NCI-H128 (cell line): ENCODE data around the gene NFKBIZ.

Experiments used
- DNase-seq: peaks from one replicate; lab custom pipeline; 2025; ENCODE audit not compliant: unreplicated experiment; lab: John Stamatoyannopoulos, UW

Gene NFKBIZ

GRCh38 chr3:101825904-101826445 lies 23.3 kb upstream of the NFKBIZ start:
- DNase-seq, result no peak

DNA sequence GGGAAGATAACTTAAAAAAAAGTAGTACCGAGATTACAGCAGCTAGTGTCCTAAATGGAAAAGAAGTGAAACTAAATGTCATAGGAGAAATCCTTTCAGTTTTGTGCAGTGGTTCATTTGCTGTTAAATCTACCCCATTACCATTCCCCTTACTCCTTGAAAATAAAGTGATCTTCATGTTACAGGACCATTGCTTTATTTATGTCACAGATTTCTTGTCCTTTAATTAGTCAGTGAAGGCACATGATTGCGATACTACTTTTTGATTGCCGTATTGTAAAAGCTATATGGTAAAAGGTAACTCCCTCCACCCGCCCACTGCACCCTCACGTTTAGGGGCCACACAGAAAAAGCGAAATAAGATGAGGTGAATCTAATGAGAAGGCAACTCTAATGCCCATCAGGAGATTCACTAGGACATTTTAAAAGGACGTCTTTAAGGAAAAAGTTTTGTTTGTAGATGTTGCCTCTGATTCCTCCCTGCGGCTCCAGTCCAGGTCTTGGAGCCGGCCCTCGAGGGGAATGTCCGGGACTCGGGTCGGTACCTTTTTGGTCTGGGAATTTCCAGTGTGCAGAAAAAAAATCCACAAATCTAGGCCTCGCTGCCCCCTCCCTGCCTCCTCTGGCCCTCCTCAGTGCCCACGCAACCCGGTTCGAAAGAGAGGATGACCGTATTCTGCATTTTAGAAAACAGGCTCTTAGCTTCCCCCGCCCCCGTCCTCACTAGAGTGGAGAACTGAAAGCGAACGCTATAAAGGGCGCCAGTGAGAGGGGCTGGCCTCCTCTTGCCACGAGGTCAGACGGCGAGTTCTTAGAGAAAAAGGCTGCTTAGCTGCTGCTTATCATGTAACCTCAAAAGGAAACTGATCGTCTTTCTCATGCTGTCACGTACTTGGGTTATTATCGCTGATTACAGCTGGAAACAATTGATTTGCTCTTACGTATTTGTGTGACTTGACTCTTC lies 21.8 kb upstream of the NFKBIZ start:
- no peak for DNase-seq

DNA sequence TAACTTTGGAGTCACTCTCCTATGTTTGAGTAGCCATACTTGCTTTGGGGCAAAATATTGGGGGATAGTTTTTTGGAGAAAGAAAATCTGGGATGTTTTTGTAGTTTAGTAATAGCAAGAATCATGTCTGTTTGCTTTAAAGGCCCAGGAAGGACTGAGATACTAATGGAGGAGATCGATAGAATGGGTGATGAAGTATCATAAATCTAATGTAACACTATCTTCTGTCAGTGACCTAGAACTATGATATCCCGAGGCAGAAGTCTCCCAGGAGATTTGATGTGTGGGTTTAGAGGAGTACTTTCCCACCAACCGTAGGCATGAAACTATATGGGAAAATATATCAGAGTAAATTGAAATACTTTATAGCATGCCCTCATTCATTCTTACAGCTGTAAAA lies 21.0 kb upstream of the NFKBIZ start:
- DNase-seq, result no peak

GRCh38 chr3:101828691-101829436 lies 20.4 kb upstream of the NFKBIZ start:
- no peak for DNase-seq

DNA sequence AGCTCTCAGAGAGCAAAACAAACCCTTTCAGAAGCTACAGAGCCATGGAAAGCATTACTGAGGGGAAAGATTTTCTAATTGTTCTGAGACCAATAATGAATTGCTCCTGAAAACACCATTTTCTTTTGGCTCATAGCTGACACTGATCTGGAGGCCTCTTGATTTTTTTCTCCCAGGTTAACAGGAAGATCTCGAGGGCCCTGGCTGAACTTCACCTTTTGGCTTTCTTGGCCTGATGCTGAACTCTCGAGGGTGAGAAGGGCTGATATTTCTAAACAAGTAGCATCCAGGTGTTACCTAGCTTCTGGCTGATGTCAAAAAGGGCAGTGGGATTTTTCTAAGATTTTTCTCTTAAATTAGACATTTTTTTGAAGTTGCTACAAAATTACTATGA lies 19.9 kb upstream of the NFKBIZ start:
- DNase-seq, result no peak

GRCh38 chr3:101829874-101830273 lies 19.4 kb upstream of the NFKBIZ start:
- DNase-seq, result no peak

DNA sequence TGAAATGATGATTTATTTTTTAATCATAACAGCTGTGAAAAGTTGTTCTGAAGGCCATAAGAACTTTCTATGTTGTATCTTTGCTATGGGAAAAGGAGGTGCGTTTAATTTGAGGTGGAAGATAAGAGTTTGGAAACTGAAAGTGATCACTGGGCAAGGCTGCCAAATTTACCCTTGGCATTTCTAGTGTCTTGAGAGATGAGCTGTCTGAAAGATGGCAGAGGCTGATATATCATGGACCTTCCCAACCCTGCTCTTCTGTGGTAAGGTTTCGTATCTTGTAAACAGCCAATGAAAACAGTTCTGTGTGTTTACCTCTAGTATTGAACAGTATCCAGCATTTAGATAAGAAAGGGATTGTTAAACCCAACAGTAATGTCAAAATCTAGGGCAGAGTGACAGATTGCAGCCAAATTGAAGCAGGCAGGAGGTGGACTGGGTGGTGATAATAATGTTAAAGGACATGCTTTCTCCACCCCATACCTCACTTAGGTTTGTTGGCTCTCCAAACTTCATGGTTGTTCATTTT lies 15.8 kb upstream of the NFKBIZ start:
- no peak for DNase-seq

- no peak for DNase-seq
These were observed 13.6 kb upstream of the NFKBIZ start for GRCh38 chr3:101835676-101836075.

- DNase-seq, result no peak
These were observed 13.2 kb upstream of the NFKBIZ start for GRCh38 chr3:101836160-101836559.

- no peak for DNase-seq
These were observed 12.4 kb upstream of the NFKBIZ start for GRCh38 chr3:101836652-101837598.

- DNase-seq, result no peak
These were observed 10.6 kb upstream of the NFKBIZ start for GRCh38 chr3:101838691-101839090.

DNA sequence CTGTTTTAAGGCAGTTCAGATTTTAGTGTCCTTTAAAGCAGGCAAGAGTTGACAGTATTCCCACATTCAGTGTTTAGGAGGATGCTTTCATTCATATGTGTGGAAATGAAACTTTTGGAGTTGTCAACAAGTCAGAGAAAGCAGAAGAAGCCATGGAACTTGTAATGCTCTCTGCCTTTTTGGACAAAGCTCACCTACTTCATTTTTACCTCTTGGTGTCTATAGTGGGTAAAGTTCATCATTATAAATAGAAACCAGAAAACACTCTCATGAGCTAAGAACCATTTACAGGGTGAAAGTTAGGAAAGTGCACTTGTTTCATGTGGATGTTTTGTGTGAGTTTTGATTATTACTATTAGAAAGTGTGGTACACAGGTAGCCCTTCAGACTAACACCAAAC lies 9.2 kb upstream of the NFKBIZ start:
- DNase-seq, result no peak

- no peak for DNase-seq
These were observed 6.9 kb upstream of the NFKBIZ start for GRCh38 chr3:101842245-101842934.

DNA sequence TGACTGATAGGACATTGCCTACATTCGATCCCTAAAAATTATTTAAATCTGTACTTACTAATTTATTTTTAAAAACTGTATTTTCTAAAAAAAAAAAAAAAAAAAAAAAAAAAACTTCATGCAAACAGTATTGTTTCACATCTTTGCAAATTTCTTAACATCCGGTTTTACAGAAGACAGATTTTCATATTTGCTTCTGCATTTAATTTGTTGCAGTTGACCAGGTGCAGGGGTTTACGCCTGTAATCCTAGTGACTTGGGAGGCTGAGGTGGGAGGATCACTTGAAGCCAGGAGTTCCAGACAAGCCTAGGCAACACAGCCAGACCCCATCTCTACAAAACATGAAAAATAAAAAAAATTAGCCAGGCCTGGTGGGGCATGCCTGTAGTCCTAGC lies 6.4 kb upstream of the NFKBIZ start:
- DNase-seq, result no peak

- no peak for DNase-seq
These were observed 3.9 kb upstream of the NFKBIZ start for GRCh38 chr3:101845425-101845824.

GRCh38 chr3:101846709-101847108 lies 2.6 kb upstream of the NFKBIZ start:
- no peak for DNase-seq

DNA sequence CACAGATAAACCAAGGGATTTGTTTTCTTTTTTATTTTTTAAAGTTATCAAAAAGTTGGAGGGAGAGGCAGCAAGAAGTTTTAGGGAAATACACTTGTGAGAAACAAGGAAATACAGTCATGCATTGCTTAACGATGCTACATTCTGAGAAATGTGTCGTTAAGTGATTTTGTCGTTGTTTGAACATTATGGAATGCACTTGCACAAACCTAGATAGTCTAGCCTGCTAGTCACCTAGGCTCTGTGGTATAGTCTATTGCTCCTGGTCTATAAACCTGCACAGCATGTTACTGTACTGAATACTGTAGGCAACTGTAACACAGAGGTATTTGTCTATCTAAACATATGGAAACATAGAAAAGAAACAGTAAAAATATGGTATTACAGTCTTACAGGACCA lies 2.0 kb upstream of the NFKBIZ start:
- no peak for DNase-seq

DNA sequence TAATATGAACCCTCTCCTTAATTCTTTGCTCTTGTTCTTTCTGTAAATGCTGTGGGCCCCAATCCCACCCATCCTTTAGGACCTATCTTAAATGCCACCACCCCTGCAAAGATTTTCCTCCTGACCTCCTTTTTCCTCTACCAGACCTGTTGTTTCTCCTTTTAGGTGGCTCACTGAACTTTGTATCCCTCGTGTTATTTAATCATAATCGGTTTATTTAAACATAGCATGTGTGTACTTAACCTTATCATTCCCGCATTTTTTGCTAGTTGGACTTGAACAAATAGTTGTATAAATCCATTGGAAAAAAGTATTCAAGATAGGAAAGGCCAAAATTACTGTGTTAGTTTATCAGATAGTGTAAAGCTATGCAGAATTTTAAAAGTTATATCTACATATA lies 988 bp upstream of the NFKBIZ start:
- no peak for DNase-seq

DNA sequence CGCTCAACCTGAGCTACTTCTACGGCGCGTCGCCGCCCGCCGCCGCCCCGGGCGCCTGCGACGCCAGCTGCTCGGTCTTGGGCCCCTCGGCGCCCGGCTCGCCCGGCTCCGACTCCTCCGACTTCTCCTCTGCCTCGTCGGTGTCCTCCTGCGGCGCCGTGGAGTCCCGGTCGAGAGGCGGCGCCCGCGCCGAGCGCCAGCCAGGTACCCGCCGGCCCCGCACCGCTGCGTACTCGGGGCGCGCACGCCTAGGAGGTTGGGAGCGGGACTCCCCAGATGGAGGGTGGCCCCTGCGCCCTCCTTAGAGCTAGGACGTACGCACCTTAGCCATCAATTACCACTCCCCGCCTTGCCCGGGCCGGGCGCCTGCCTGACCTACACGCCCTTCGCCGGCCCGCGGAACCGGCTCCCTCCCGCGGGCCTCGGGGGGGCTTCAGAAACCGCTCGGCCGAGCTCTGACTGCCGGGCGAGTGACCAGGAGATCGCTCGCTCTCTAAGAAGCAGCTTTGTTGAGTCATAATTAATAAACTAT lies 466 bp downstream of the NFKBIZ start:
- DNase-seq, result no peak
